CD4-positive, alpha-beta memory T cell (primary cell): ENCODE results near the gene HTR6. TPM values are rescaled to one million over a fixed set of nuclear protein-coding genes. Genes with fewer than 3 reads are reported as not detected.
A peak's percentile ranks its signal among the peaks of the same experiment; 100 is the strongest.

Experiments used
- CTCF ChIA-PET: fragments of 350-600 bp; sonication (Branson Sonifier 250); formaldehyde crosslinking; loops from one replicate; lab custom pipeline; 2021; ENCODE audit warnings: inconsistent platforms; ENCODE audit not compliant: partially characterized antibody; lab: Charles Lee
- POLR2A ChIA-PET: fragments of 350-600 bp; sonication (Branson Sonifier 250); formaldehyde crosslinking; loops from one replicate; lab custom pipeline; 2021; ENCODE audit not compliant: partially characterized antibody; lab: Charles Lee
- DNase-seq, 5 donors: peaks; one replicate each; pipeline versions ENCODE4 v3.0.0 to v3.0.0-alpha.2; 2020 to 2022; ENCODE audit warnings: mixed read lengths in 1 of 5
- H3K27ac ChIP-seq: one replicate; pipeline ENCODE4 v1.7.0; 2013; ENCODE audit warnings: low read depth, low read length
- H3K27me3 ChIP-seq: 2 replicates; pipeline ENCODE4 v1.7.0; 2013; ENCODE audit warnings: mild to moderate bottlenecking, low read length, moderate library complexity; ENCODE audit not compliant: insufficient read depth
- H3K36me3 ChIP-seq: 2 replicates; pipeline ENCODE4 v1.7.0; 2013; ENCODE audit warnings: mild to moderate bottlenecking, low read length, moderate library complexity; ENCODE audit not compliant: insufficient read depth
- H3K4me1 ChIP-seq: 2 replicates; pipeline ENCODE4 v1.7.0; 2013; ENCODE audit warnings: mild to moderate bottlenecking, low read length, moderate library complexity; ENCODE audit not compliant: insufficient read depth
- H3K4me3 ChIP-seq, 2 donors: one replicate each; pipeline ENCODE4 v1.7.0; 2013; ENCODE audit warnings: low read length in 2 of 2, mild to moderate bottlenecking in 1 of 2
- H3K9me3 ChIP-seq, 2 donors: one replicate each; pipeline ENCODE4 v1.7.0; 2013; ENCODE audit warnings: low read length in 2 of 2, control low read depth in 1 of 2; ENCODE audit not compliant: control insufficient read depth in 1 of 2
- H3K27ac Mint-ChIP-seq, 7 donors: one replicate each; pipeline ENCODE4 v1.8.0; 2020 to 2021; ENCODE audit warnings: mixed read lengths in 7 of 7, mild to moderate bottlenecking in 6 of 7, inconsistent platforms in 3 of 7, moderate library complexity in 3 of 7
- H3K27me3 Mint-ChIP-seq, 2 donors: one replicate each; pipeline ENCODE4 v1.8.0; 2020 to 2021; ENCODE audit warnings: mixed read lengths in 2 of 2
- H3K36me3 Mint-ChIP-seq, 2 donors: one replicate each; pipeline ENCODE4 v1.8.0; 2020 to 2021; ENCODE audit warnings: mixed read lengths in 2 of 2, inconsistent platforms in 1 of 2, mild to moderate bottlenecking in 1 of 2
- H3K4me1 Mint-ChIP-seq, 4 donors: one replicate each; pipeline ENCODE4 v1.8.0; 2020 to 2021; ENCODE audit warnings: mixed read lengths in 4 of 4, mild to moderate bottlenecking in 1 of 4
- H3K4me3 Mint-ChIP-seq, 8 donors: one replicate each; pipeline ENCODE4 v1.8.0; 2020 to 2021; ENCODE audit warnings: mixed read lengths in 8 of 8, mild to moderate bottlenecking in 7 of 8, moderate library complexity in 6 of 8, inconsistent platforms in 3 of 8
- H3K9me3 Mint-ChIP-seq, 8 donors: one replicate each; pipeline ENCODE4 v1.8.0; 2020 to 2021; ENCODE audit warnings: mixed read lengths in 8 of 8, mild to moderate bottlenecking in 5 of 8, inconsistent platforms in 3 of 8, moderate library complexity in 1 of 8
- intact Hi-C: fragments of 100-400 bp; cut with micrococcal nuclease; formaldehyde crosslinking; loops from one replicate; pipeline ENCODE4 v1.15.1; 2023
- polyA plus RNA-seq, 2 donors: library from polyadenylated mRNA; unstranded; fragments of 300-500 nt; fragmentation: Illumina TruSeq; gene quantifications; one replicate each; pipeline ENCODE4 v1.2.3, GENCODE V29; 2021
- total RNA-seq, 2 experiments: library from RNA; stranded (reverse); gene quantifications; one replicate each; pipeline ENCODE4 v1.2.3, GENCODE V29; 2021

The HTR6 gene
- total and polyA plus RNA-seq, 4 experiments from 2014 or later = 0.33 to 1.1 (median 0.44) TPM; not detected in 1

GRCh38 chr1:19620786-19621185 lies 43.9 kb upstream of the HTR6 start:
- intact Hi-C loops = no loop called here
- H3K4me1 Mint-ChIP-seq = peaks cover 7 to 34% (median 15%) of the 10 kb centered on the region in 4 donors
- CTCF ChIA-PET = interaction anchor here (1.1 to 1.2 kb wide), 2 partner anchors 19 to 33 kb away, joined by 3 read pairs; no protein-coding TSS in a partner anchor
- H3K4me1 ChIP-seq = no peaks in the 10 kb centered on the region
- H3K9me3 ChIP-seq = no peaks in the 10 kb centered on the region
- no peak for DNase-seq
- H3K27me3 Mint-ChIP-seq = no peaks in the 10 kb centered on the region
- no peaks in the 10 kb centered on the region for H3K9me3 Mint-ChIP-seq
- H3K36me3 Mint-ChIP-seq = peaks cover 20 to 56% of the 10 kb centered on the region in 2 donors
- no peak overlapping the region for H3K4me3 ChIP-seq
- peak overlapping the region in 1 of 7 donors; percentile 3 for H3K27ac Mint-ChIP-seq
- H3K36me3 ChIP-seq = peaks cover 20% of the 10 kb centered on the region
- no peaks in the 10 kb centered on the region for H3K27me3 ChIP-seq
- H3K4me3 Mint-ChIP-seq = no peak overlapping the region
- H3K27ac ChIP-seq = no peak overlapping the region
- POLR2A ChIA-PET = interaction anchor here (0.6 kb wide), 1 partner anchor 1489 kb away, joined by 3 read pairs; no protein-coding TSS in a partner anchor

GRCh38 chr1:19621274-19621950 lies 43.3 kb upstream of the HTR6 start:
- H3K4me1 Mint-ChIP-seq = peaks cover 5 to 34% (median 14%) of the 10 kb centered on the region in 4 donors
- H3K27ac Mint-ChIP-seq = peak overlapping the region in 2 of 7 donors; percentile 17 to 51
- Histone ChIP-seq H3K27ac (no peak overlapping the region), H3K36me3 (peaks cover 23% of the 10 kb centered on the region), H3K9me3 (no peaks in the 10 kb centered on the region), H3K4me1 (no peaks in the 10 kb centered on the region), H3K4me3 (no peak overlapping the region), H3K27me3 (no peaks in the 10 kb centered on the region)
- CTCF ChIA-PET = no interaction called here
- no peaks in the 10 kb centered on the region for H3K9me3 Mint-ChIP-seq
- H3K27me3 Mint-ChIP-seq = no peaks in the 10 kb centered on the region
- intact Hi-C loops = no loop called here
- no peak overlapping the region for H3K4me3 Mint-ChIP-seq
- POLR2A ChIA-PET = interaction anchor here (0.6 kb wide), 1 partner anchor 1488 kb away, joined by 3 read pairs; no protein-coding TSS in a partner anchor
- H3K36me3 Mint-ChIP-seq = peaks cover 26 to 57% of the 10 kb centered on the region in 2 donors
- DNase-seq = no peak

GRCh38 chr1:19622204-19622603 lies 42.5 kb upstream of the HTR6 start:
- H3K9me3 Mint-ChIP-seq = no peaks in the 10 kb centered on the region
- H3K27me3 ChIP-seq = no peaks in the 10 kb centered on the region
- POLR2A ChIA-PET = no interaction called here
- H3K4me3 Mint-ChIP-seq = no peak overlapping the region
- no peak overlapping the region for H3K4me3 ChIP-seq
- no peak overlapping the region for H3K27ac ChIP-seq
- no peaks in the 10 kb centered on the region for H3K4me1 ChIP-seq
- peaks cover 3 to 31% (median 14%) of the 10 kb centered on the region in 4 donors for H3K4me1 Mint-ChIP-seq
- peaks cover 34 to 57% of the 10 kb centered on the region in 2 donors for H3K36me3 Mint-ChIP-seq
- DNase-seq = no peak
- CTCF ChIA-PET = no interaction called here
- no peak overlapping the region for H3K27ac Mint-ChIP-seq
- intact Hi-C loops = no loop called here
- H3K27me3 Mint-ChIP-seq = no peaks in the 10 kb centered on the region
- H3K9me3 ChIP-seq = no peaks in the 10 kb centered on the region
- peaks cover 31% of the 10 kb centered on the region for H3K36me3 ChIP-seq

GRCh38 chr1:19623523-19623922 lies 41.2 kb upstream of the HTR6 start:
- Mint-ChIP-seq H3K4me1 (peaks cover 3 to 26% (median 13%) of the 10 kb centered on the region in 4 donors), H3K27me3 (no peaks in the 10 kb centered on the region), H3K4me3 (no peak overlapping the region), H3K36me3 (peaks cover 43 to 59% of the 10 kb centered on the region in 2 donors), H3K9me3 (no peaks in the 10 kb centered on the region), H3K27ac (no peak overlapping the region)
- peaks cover 37% of the 10 kb centered on the region for H3K36me3 ChIP-seq
- no peak overlapping the region for H3K27ac ChIP-seq
- intact Hi-C loops = no loop called here
- POLR2A ChIA-PET = no interaction called here
- no peaks in the 10 kb centered on the region for H3K27me3 ChIP-seq
- no peak for DNase-seq
- no peaks in the 10 kb centered on the region for H3K4me1 ChIP-seq
- no peaks in the 10 kb centered on the region for H3K9me3 ChIP-seq
- CTCF ChIA-PET = no interaction called here
- no peak overlapping the region for H3K4me3 ChIP-seq

- Mint-ChIP-seq H3K9me3 (no peaks in the 10 kb centered on the region), H3K36me3 (peaks cover 45 to 63% of the 10 kb centered on the region in 2 donors), H3K4me1 (peaks cover 1 to 11% (median 3%) of the 10 kb centered on the region in 4 donors), H3K4me3 (no peak overlapping the region), H3K27me3 (no peaks in the 10 kb centered on the region), H3K27ac (no peak overlapping the region)
- intact Hi-C loops = no loop called here
- Histone ChIP-seq H3K27ac (no peak overlapping the region), H3K9me3 (no peaks in the 10 kb centered on the region), H3K4me1 (no peaks in the 10 kb centered on the region), H3K4me3 (no peak overlapping the region), H3K27me3 (no peaks in the 10 kb centered on the region), H3K36me3 (peaks cover 37% of the 10 kb centered on the region)
- no peak for DNase-seq
- CTCF ChIA-PET = no interaction called here
- POLR2A ChIA-PET = no interaction called here
These were observed 39.3 kb upstream of the HTR6 start for GRCh38 chr1:19625291-19625937.

GRCh38 chr1:19628879-19629278 lies 35.8 kb upstream of the HTR6 start:
- ChIA-PET POLR2A (interaction anchor here (0.7 to 0.8 kb wide), 2 partner anchors 14 to 32 kb away, joined by 3 to 4 read pairs; a partner anchor contains a TSS), CTCF (interaction anchor here (0.9 to 2.4 kb wide), 2 partner anchors 13 to 33 kb away, joined by 3 to 5 read pairs; no protein-coding TSS in a partner anchor)
- Mint-ChIP-seq H3K36me3 (peaks cover 37 to 43% of the 10 kb centered on the region in 2 donors), H3K27ac (no peak overlapping the region), H3K4me3 (no peak overlapping the region), H3K27me3 (no peaks in the 10 kb centered on the region), H3K4me1 (peaks cover 0 to 1% (median 0%) of the 10 kb centered on the region in 4 donors), H3K9me3 (no peaks in the 10 kb centered on the region)
- Histone ChIP-seq H3K4me1 (no peaks in the 10 kb centered on the region), H3K4me3 (no peak overlapping the region), H3K27me3 (no peaks in the 10 kb centered on the region), H3K9me3 (no peaks in the 10 kb centered on the region), H3K27ac (no peak overlapping the region), H3K36me3 (peaks cover 28% of the 10 kb centered on the region)
- intact Hi-C loops = no loop called here
- DNase-seq = no peak

- ChIA-PET POLR2A (interaction anchor here (0.7 to 0.8 kb wide), 2 partner anchors 14 to 32 kb away, joined by 3 to 4 read pairs; a partner anchor contains a TSS), CTCF (interaction anchor here (0.9 to 2.4 kb wide), 2 partner anchors 12 to 33 kb away, joined by 3 to 5 read pairs; no protein-coding TSS in a partner anchor)
- no peaks in the 10 kb centered on the region for H3K27me3 ChIP-seq
- DNase-seq = no peak
- peaks cover 37 to 43% of the 10 kb centered on the region in 2 donors for H3K36me3 Mint-ChIP-seq
- peaks cover 27% of the 10 kb centered on the region for H3K36me3 ChIP-seq
- no peaks in the 10 kb centered on the region for H3K27me3 Mint-ChIP-seq
- H3K9me3 ChIP-seq = no peaks in the 10 kb centered on the region
- no peaks in the 10 kb centered on the region for H3K4me1 ChIP-seq
- peaks cover 0 to 1% (median 0%) of the 10 kb centered on the region in 4 donors for H3K4me1 Mint-ChIP-seq
- no peak overlapping the region for H3K27ac Mint-ChIP-seq
- no peak overlapping the region for H3K4me3 Mint-ChIP-seq
- H3K9me3 Mint-ChIP-seq = no peaks in the 10 kb centered on the region
- intact Hi-C loops = no loop called here
- no peak overlapping the region for H3K27ac ChIP-seq
- H3K4me3 ChIP-seq = no peak overlapping the region
These were observed 35.3 kb upstream of the HTR6 start for GRCh38 chr1:19629357-19629756.
